Esophagus muscularis mucosa (tissue), 4 donors: ENCODE measurements around the gene ZNF518A.

ENCODE experiments used
- EP300 ChIP-seq: sonication (generic); formaldehyde crosslinking; IDR thresholded peaks from one replicate; pipeline ENCODE4 v1.6.1; 2017; ENCODE audit warnings: antibody characterized with exemption
- POLR2A ChIP-seq: fragments of 450-650 bp; IDR thresholded peaks from one replicate; pipeline ENCODE4 v1.6.1; 2017; ENCODE audit warnings: antibody characterized with exemption, moderate library complexity, mild to moderate bottlenecking, low read depth
- POLR2AphosphoS5 ChIP-seq, 2 donors: sonication (generic); formaldehyde crosslinking; IDR thresholded peaks; one replicate each; pipeline ENCODE4 v1.6.1; 2017; ENCODE audit warnings: antibody characterized with exemption in 2 of 2
- TF ChIP-seq, protein P1 (sequence below), 3 experiments: fragments of 200-600 bp in 2 of 3; fragments of 450-650 bp in 1 of 3; sonication (generic) in 2 of 3; IDR thresholded peaks; one replicate each; pipeline ENCODE4 v1.5.1; 2017 to 2019; ENCODE audit warnings: antibody characterized with exemption in 3 of 3, mild to moderate bottlenecking in 2 of 3, moderate library complexity in 1 of 3

- TF ChIP-seq, protein P1, sequence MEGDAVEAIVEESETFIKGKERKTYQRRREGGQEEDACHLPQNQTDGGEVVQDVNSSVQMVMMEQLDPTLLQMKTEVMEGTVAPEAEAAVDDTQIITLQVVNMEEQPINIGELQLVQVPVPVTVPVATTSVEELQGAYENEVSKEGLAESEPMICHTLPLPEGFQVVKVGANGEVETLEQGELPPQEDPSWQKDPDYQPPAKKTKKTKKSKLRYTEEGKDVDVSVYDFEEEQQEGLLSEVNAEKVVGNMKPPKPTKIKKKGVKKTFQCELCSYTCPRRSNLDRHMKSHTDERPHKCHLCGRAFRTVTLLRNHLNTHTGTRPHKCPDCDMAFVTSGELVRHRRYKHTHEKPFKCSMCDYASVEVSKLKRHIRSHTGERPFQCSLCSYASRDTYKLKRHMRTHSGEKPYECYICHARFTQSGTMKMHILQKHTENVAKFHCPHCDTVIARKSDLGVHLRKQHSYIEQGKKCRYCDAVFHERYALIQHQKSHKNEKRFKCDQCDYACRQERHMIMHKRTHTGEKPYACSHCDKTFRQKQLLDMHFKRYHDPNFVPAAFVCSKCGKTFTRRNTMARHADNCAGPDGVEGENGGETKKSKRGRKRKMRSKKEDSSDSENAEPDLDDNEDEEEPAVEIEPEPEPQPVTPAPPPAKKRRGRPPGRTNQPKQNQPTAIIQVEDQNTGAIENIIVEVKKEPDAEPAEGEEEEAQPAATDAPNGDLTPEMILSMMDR (IDR thresholded peaks at IDR 0.05): no peak
- no peak for TF ChIP-seq POLR2AphosphoS5 (IDR thresholded peaks at IDR 0.05)
- TF ChIP-seq POLR2A: no peak
- no peak for TF ChIP-seq EP300
Measured at GRCh38 chr10:96212911-96213310, 82.8 kb downstream of the ZNF518A start.
